ENCODE data around the gene RHCG.

GRCh38 chr15:89523101-89523500 is 26.7 kb upstream of the RHCG start:
- TF ChIP-seq EZH2 (optimal IDR thresholded peaks at IDR 0.05; ENCODE audit: low read depth, low read length) (no peak), CTCF (IDR thresholded peaks at IDR 0.05; ENCODE audit: low read length) (no peak)
